ENCODE data around the gene ADGRG4. TPM values are rescaled to one million over a fixed set of nuclear protein-coding genes. Genes with fewer than 3 reads are reported as not detected.

ADGRG4 gene
- polyA plus RNA-seq, 1 of the 3 experiments (the other 2 are of a cell fraction), result not detected

- TF ChIP-seq CHD2 (IDR thresholded peaks at IDR 0.05; ENCODE audit: low read length, partially characterized antibody) (no peak), MXI1 (IDR thresholded peaks at IDR 0.05; ENCODE audit: low read depth, low read length) (no peak), YY1 (IDR thresholded peaks at IDR 0.05; ENCODE audit: low read depth) (no peak), IRF3 (IDR thresholded peaks at IDR 0.05; ENCODE audit: low read depth, low read length) (no peak), SIN3A (IDR thresholded peaks at IDR 0.05; ENCODE audit: borderline replicate concordance, low read depth, low read length) (no peak), USF2 (IDR thresholded peaks at IDR 0.05; ENCODE audit: borderline replicate concordance, low read depth, low read length) (no peak)
These were observed 87.3 kb downstream of the ADGRG4 start (continued) for GRCh38 chrX:136387951-136388502.

- ChIA-PET CTCF (no interaction called here), POLR2A (no interaction called here)
- no peaks in the 10 kb centered on the region for H3K4me1 ChIP-seq (ENCODE audit: control insufficient read depth in 1 of 2, insufficient read depth in 2 of 2, low read depth in 1 of 2, low read length in 1 of 2)
- H3K9me3 ChIP-seq, result no peaks in the 10 kb centered on the region
- H3K36me3 ChIP-seq (replicated peaks in 1 of 2; ENCODE audit: control insufficient read depth in 1 of 2, insufficient read depth in 2 of 2, low read length in 1 of 2), result no peaks in the 10 kb centered on the region
- no peak overlapping the region for H3K27ac ChIP-seq (ENCODE audit: low read depth in 2 of 2, low read length in 1 of 2)
- no peaks in the 10 kb centered on the region for H3F3A ChIP-seq (replicated peaks; ENCODE audit: insufficient read depth)
- no peak overlapping the region for H3K4me2 ChIP-seq
- no peaks in the 10 kb centered on the region for H3K79me2 ChIP-seq (ENCODE audit: insufficient read depth)
- WGBS (ENCODE audit: low lambda C conversion rate), result 36% methylated on average over 2 of the region's 2 CpGs
- DNase-seq, result no peak
- H2AFZ ChIP-seq (ENCODE audit: low read depth), result no peak overlapping the region
- H3K9ac ChIP-seq, result no peak overlapping the region
- no peak overlapping the region for H3K4me3 ChIP-seq (ENCODE audit: low read depth in 2 of 2, low read length in 1 of 2)
- no peaks in the 10 kb centered on the region for H3K9me2 ChIP-seq
- TF ChIP-seq USF2 (IDR thresholded peaks at IDR 0.05; ENCODE audit: borderline replicate concordance, low read depth, low read length), result no peak
- TF ChIP-seq FOXM1 (IDR thresholded peaks at IDR 0.05; ENCODE audit: low read depth), result no peak
- TF ChIP-seq YY1 (IDR thresholded peaks at IDR 0.05; ENCODE audit: low read depth), result no peak
- TF ChIP-seq ELF1 (IDR thresholded peaks at IDR 0.05), result no peak
- no peak for TF ChIP-seq MXI1 (IDR thresholded peaks at IDR 0.05; ENCODE audit: low read depth, low read length)
- no peak for TF ChIP-seq EP300 (IDR thresholded peaks at IDR 0.05; ENCODE audit: borderline replicate concordance in 1 of 2, low read depth in 1 of 2, low read length in 1 of 2)
- no peaks in the 10 kb centered on the region for H4K20me1 ChIP-seq (ENCODE audit: insufficient read depth)
- H3K27me3 ChIP-seq (ENCODE audit: insufficient read depth), result no peaks in the 10 kb centered on the region
These were observed 90.2 kb downstream of the ADGRG4 start for GRCh38 chrX:136390921-136391320.

GRCh38 chrX:136395271-136395670, 94.5 kb downstream of the ADGRG4 start:
- Histone ChIP-seq H3K9ac (no peak overlapping the region), H3K9me2 (no peaks in the 10 kb centered on the region), H3K27me3 (ENCODE audit: insufficient read depth) (no peaks in the 10 kb centered on the region), H3F3A (replicated peaks; ENCODE audit: insufficient read depth) (no peaks in the 10 kb centered on the region), H3K27ac (ENCODE audit: low read depth in 2 of 2, low read length in 1 of 2) (no peak overlapping the region), H2AFZ (ENCODE audit: low read depth) (no peak overlapping the region), H3K4me3 (ENCODE audit: low read depth in 2 of 2, low read length in 1 of 2) (no peak overlapping the region), H3K79me2 (ENCODE audit: insufficient read depth) (no peaks in the 10 kb centered on the region), H3K4me2 (no peak overlapping the region), H3K4me1 (ENCODE audit: control insufficient read depth in 1 of 2, insufficient read depth in 2 of 2, low read depth in 1 of 2, low read length in 1 of 2) (no peaks in the 10 kb centered on the region), H4K20me1 (ENCODE audit: insufficient read depth) (no peaks in the 10 kb centered on the region), H3K9me3 (no peaks in the 10 kb centered on the region), H3K36me3 (replicated peaks in 1 of 2; ENCODE audit: control insufficient read depth in 1 of 2, insufficient read depth in 2 of 2, low read length in 1 of 2) (no peaks in the 10 kb centered on the region)
- ChIA-PET POLR2A (no interaction called here), CTCF (no interaction called here)
- no peak for DNase-seq
- WGBS (ENCODE audit: low lambda C conversion rate), result 8% methylated on average over 3 of the region's 3 CpGs
- no peak for TF ChIP-seq CTCF (IDR thresholded peaks at IDR 0.05)
- no peak for TF ChIP-seq JUND (IDR thresholded peaks at IDR 0.05)
- no peak for TF ChIP-seq EP300 (IDR thresholded peaks at IDR 0.05; ENCODE audit: borderline replicate concordance in 1 of 2, low read depth in 1 of 2, low read length in 1 of 2)
- no peak for TF ChIP-seq USF1 (IDR thresholded peaks at IDR 0.05; ENCODE audit: borderline replicate concordance, low read depth)
- TF ChIP-seq POLR2AphosphoS5 (IDR thresholded peaks at IDR 0.05; ENCODE audit: low read depth, low read length), result no peak
- no peak for TF ChIP-seq NRF1 (IDR thresholded peaks at IDR 0.05; ENCODE audit: low read depth, low read length)
- TF ChIP-seq IRF3 (IDR thresholded peaks at IDR 0.05; ENCODE audit: low read depth, low read length), result no peak
- TF ChIP-seq TAF1 (IDR thresholded peaks at IDR 0.05; ENCODE audit: borderline replicate concordance, low read depth, low read length), result no peak

Data from SK-N-SH (cell line).